ENCODE data around the gene TMEM109.

Gene TMEM109

DNA sequence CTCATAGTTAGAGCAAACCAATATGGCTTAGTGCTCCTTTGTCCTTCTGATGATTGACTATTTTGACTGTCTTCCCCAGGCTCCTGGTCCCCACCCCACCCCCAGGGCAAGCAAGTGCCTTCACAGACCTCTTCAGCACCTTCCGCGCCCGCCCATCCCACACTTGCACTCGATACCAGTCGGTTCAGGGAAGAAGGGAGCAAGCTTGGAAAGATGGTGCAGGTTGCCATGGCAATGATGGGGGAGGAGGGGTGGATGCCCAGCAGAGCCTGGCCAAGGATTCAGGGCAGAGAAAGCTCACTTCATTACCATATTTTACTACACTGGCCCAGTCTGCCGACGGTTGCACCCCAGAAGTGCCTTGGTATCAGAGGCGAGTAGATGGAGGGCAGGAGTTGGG, 12.5 kb downstream of the TMEM109 start:
- no peak for TF ChIP-seq RARB (CRISPR knock-in tag; IDR thresholded peaks at IDR 0.05)
- no peak for TF ChIP-seq ZNF70 (CRISPR knock-in tag; IDR thresholded peaks at IDR 0.05)
- no peak for TF ChIP-seq ZFP3 (CRISPR knock-in tag; IDR thresholded peaks at IDR 0.05)
- TF ChIP-seq BACH2 (CRISPR knock-in tag; IDR thresholded peaks at IDR 0.05; ENCODE audit: borderline replicate concordance) = no peak
- TF ChIP-seq CSDC2 (CRISPR knock-in tag; IDR thresholded peaks at IDR 0.05) = no peak
- no peak for TF ChIP-seq OSR1 (CRISPR knock-in tag; IDR thresholded peaks at IDR 0.05)
- TF ChIP-seq ISL1 (CRISPR knock-in tag; IDR thresholded peaks at IDR 0.05) = no peak
- TF ChIP-seq ZNF8 (CRISPR knock-in tag; IDR thresholded peaks at IDR 0.05) = no peak
- no peak for TF ChIP-seq ARNTL (CRISPR knock-in tag; IDR thresholded peaks at IDR 0.05; ENCODE audit: borderline replicate concordance, low read depth)
- no peak for ATAC-seq

GRCh38 chr11:60927061-60927592, 13.2 kb downstream of the TMEM109 start:
- TF ChIP-seq ISL1 (CRISPR knock-in tag; IDR thresholded peaks at IDR 0.05) (no peak), TOX (CRISPR knock-in tag; IDR thresholded peaks at IDR 0.05; ENCODE audit: borderline replicate concordance) (no peak), OSR1 (CRISPR knock-in tag; IDR thresholded peaks at IDR 0.05) (no peak), PPARA (CRISPR knock-in tag; IDR thresholded peaks at IDR 0.05; ENCODE audit: borderline replicate concordance) (no peak), GLIS3 (CRISPR knock-in tag; IDR thresholded peaks at IDR 0.05) (no peak), POU6F1 (CRISPR knock-in tag; IDR thresholded peaks at IDR 0.05; ENCODE audit: borderline replicate concordance, low read depth) (no peak), ARNTL (CRISPR knock-in tag; IDR thresholded peaks at IDR 0.05; ENCODE audit: borderline replicate concordance, low read depth) (no peak)
- TF ChIP-seq, protein P1, sequence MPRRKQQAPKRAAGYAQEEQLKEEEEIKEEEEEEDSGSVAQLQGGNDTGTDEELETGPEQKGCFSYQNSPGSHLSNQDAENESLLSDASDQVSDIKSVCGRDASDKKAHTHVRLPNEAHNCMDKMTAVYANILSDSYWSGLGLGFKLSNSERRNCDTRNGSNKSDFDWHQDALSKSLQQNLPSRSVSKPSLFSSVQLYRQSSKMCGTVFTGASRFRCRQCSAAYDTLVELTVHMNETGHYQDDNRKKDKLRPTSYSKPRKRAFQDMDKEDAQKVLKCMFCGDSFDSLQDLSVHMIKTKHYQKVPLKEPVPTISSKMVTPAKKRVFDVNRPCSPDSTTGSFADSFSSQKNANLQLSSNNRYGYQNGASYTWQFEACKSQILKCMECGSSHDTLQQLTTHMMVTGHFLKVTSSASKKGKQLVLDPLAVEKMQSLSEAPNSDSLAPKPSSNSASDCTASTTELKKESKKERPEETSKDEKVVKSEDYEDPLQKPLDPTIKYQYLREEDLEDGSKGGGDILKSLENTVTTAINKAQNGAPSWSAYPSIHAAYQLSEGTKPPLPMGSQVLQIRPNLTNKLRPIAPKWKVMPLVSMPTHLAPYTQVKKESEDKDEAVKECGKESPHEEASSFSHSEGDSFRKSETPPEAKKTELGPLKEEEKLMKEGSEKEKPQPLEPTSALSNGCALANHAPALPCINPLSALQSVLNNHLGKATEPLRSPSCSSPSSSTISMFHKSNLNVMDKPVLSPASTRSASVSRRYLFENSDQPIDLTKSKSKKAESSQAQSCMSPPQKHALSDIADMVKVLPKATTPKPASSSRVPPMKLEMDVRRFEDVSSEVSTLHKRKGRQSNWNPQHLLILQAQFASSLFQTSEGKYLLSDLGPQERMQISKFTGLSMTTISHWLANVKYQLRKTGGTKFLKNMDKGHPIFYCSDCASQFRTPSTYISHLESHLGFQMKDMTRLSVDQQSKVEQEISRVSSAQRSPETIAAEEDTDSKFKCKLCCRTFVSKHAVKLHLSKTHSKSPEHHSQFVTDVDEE (CRISPR knock-in tag; IDR thresholded peaks at IDR 0.05) = no peak
- no peak for ATAC-seq

GRCh38 chr11:60927600-60927999, 13.6 kb downstream of the TMEM109 start:
- TF ChIP-seq TCF4 (CRISPR knock-in tag; IDR thresholded peaks at IDR 0.05; ENCODE audit: borderline replicate concordance) (no peak), ESRRG (CRISPR knock-in tag; IDR thresholded peaks at IDR 0.05) (no peak), ARNTL (CRISPR knock-in tag; IDR thresholded peaks at IDR 0.05; ENCODE audit: borderline replicate concordance, low read depth) (no peak), POU6F1 (CRISPR knock-in tag; IDR thresholded peaks at IDR 0.05; ENCODE audit: borderline replicate concordance, low read depth) (no peak), CREB5 (CRISPR knock-in tag; IDR thresholded peaks at IDR 0.05; ENCODE audit: low read depth) (no peak), BACH2 (CRISPR knock-in tag; IDR thresholded peaks at IDR 0.05; ENCODE audit: borderline replicate concordance) (no peak), ISL1 (CRISPR knock-in tag; IDR thresholded peaks at IDR 0.05) (no peak), RARB (CRISPR knock-in tag; IDR thresholded peaks at IDR 0.05) (no peak), ZFP3 (CRISPR knock-in tag; IDR thresholded peaks at IDR 0.05) (no peak), OSR1 (CRISPR knock-in tag; IDR thresholded peaks at IDR 0.05) (no peak), ZFP30 (CRISPR knock-in tag; IDR thresholded peaks at IDR 0.05) (no peak), CSRNP3 (CRISPR knock-in tag; IDR thresholded peaks at IDR 0.05) (no peak), CSDC2 (CRISPR knock-in tag; IDR thresholded peaks at IDR 0.05) (no peak), PPARA (CRISPR knock-in tag; IDR thresholded peaks at IDR 0.05; ENCODE audit: borderline replicate concordance) (no peak)
- TF ChIP-seq, protein P1 (CRISPR knock-in tag; IDR thresholded peaks at IDR 0.05) = no peak
- no peak for ATAC-seq

All from SK-N-SH treated with all-trans-retinoic acid at 6 μM for 48 hours (cell line).